ENCODE results near the gene RUVBL2. TPM values are rescaled to one million over a fixed set of nuclear protein-coding genes. Genes with fewer than 3 reads are reported as not detected.

RUVBL2 gene
- total and polyA plus RNA-seq, 7 donors, result 36.6 to 98.8 (median 58.1) TPM

- H3K27ac ChIP-seq, result no peak overlapping the region
- peak in 1 of 4 experiments; percentile 10 for TF ChIP-seq CTCF (IDR thresholded peaks at IDR 0.05)
- TF ChIP-seq EP300 (IDR thresholded peaks at IDR 0.05), result no peak
- intact Hi-C loops (cut with DNase I), result no loop called here
- 82 to 85% methylated on average over 5 of the region's 5 CpGs for WGBS, 2 donors
- peaks cover 0 to 14% (median 0%) of the 10 kb centered on the region in 4 donors for H3K36me3 ChIP-seq
- DNase-seq, result no peak
- peaks cover 0 to 16% (median 13%) of the 10 kb centered on the region in 4 donors for H3K4me1 ChIP-seq
- no peaks in the 10 kb centered on the region for H3K9me3 ChIP-seq
- no peaks in the 10 kb centered on the region for H3K27me3 ChIP-seq
- no peak overlapping the region for H3K4me3 ChIP-seq
These were observed 4.3 kb downstream of the RUVBL2 start for GRCh38 chr19:48997972-48998371.

- no peak for DNase-seq
- no peak overlapping the region for H3K27ac ChIP-seq
- H3K9me3 ChIP-seq, result no peaks in the 10 kb centered on the region
- TF ChIP-seq CTCF (IDR thresholded peaks at IDR 0.05), result peak in 3 of 4 experiments; percentile 33 to 49 (median 34)
- TF ChIP-seq POLR2AphosphoS5 (IDR thresholded peaks at IDR 0.05), result no peak
- no peaks in the 10 kb centered on the region for H3K27me3 ChIP-seq
- peaks cover 0 to 7% (median 6%) of the 10 kb centered on the region in 4 donors for H3K4me1 ChIP-seq
- intact Hi-C loops (cut with DNase I), result no loop called here
- H3K4me3 ChIP-seq, result no peak overlapping the region
- H3K36me3 ChIP-seq, result peaks cover 0 to 32% (median 5%) of the 10 kb centered on the region in 4 donors
- 54 to 66% methylated on average over 16 of the region's 16 CpGs for WGBS, 2 donors
These were observed 6.0 kb downstream of the RUVBL2 start for GRCh38 chr19:48999481-49000325.

- H3K4me3 ChIP-seq, result no peak overlapping the region
- no peaks in the 10 kb centered on the region for H3K4me1 ChIP-seq
- no peaks in the 10 kb centered on the region for H3K9me3 ChIP-seq
- DNase-seq, result no peak
- no peaks in the 10 kb centered on the region for H3K27me3 ChIP-seq
- WGBS, 2 donors, result 98 to 99% methylated on average over 15 of the region's 15 CpGs
- no peak overlapping the region for H3K27ac ChIP-seq
- peaks cover 0 to 68% (median 25%) of the 10 kb centered on the region in 4 donors for H3K36me3 ChIP-seq
- intact Hi-C loops (cut with DNase I), result no loop called here
- TF ChIP-seq POLR2A (IDR thresholded peaks at IDR 0.05), result no peak
These were observed 10.4 kb downstream of the RUVBL2 start for GRCh38 chr19:49004133-49004532.

GRCh38 chr19:49004964-49005614, 11.4 kb downstream of the RUVBL2 start:
- H3K4me3 ChIP-seq, result no peak overlapping the region
- H3K9me3 ChIP-seq, result no peaks in the 10 kb centered on the region
- H3K27ac ChIP-seq, result no peak overlapping the region
- DNase-seq, result no peak
- TF ChIP-seq POLR2A (IDR thresholded peaks at IDR 0.05), result no peak
- TF ChIP-seq CTCF (IDR thresholded peaks at IDR 0.05), result no peak
- TF ChIP-seq POLR2AphosphoS5 (IDR thresholded peaks at IDR 0.05), result no peak
- TF ChIP-seq EP300 (IDR thresholded peaks at IDR 0.05), result no peak
- no peaks in the 10 kb centered on the region for H3K27me3 ChIP-seq
- 95 to 96% methylated on average over 7 of the region's 7 CpGs for WGBS, 2 donors
- no peaks in the 10 kb centered on the region for H3K4me1 ChIP-seq
- H3K36me3 ChIP-seq, result peaks cover 7 to 78% (median 28%) of the 10 kb centered on the region in 4 donors
- intact Hi-C loops (cut with DNase I), result no loop called here

GRCh38 chr19:49006905-49007304, 13.2 kb downstream of the RUVBL2 start:
- WGBS, 2 donors, result 98% methylated on average over 22 of the region's 22 CpGs
- no peaks in the 10 kb centered on the region for H3K4me1 ChIP-seq

More at GRCh38 chr19:49006905-49007304, 13.2 kb downstream of the RUVBL2 start:
- H3K27me3 ChIP-seq, result no peaks in the 10 kb centered on the region
- no peak overlapping the region for H3K4me3 ChIP-seq
- H3K9me3 ChIP-seq, result no peaks in the 10 kb centered on the region
- H3K36me3 ChIP-seq, result peaks cover 15 to 91% (median 38%) of the 10 kb centered on the region in 4 donors
- intact Hi-C loops (cut with DNase I), result no loop called here
- no peak for TF ChIP-seq CTCF (IDR thresholded peaks at IDR 0.05)
- TF ChIP-seq POLR2A (IDR thresholded peaks at IDR 0.05), result no peak
- TF ChIP-seq EP300 (IDR thresholded peaks at IDR 0.05), result no peak
- TF ChIP-seq POLR2AphosphoS5 (IDR thresholded peaks at IDR 0.05), result no peak
- H3K27ac ChIP-seq, result no peak overlapping the region
- no peak for DNase-seq
